ENCODE results near the gene ZNF862. TPM values are rescaled to one million over a fixed set of nuclear protein-coding genes. Genes with fewer than 3 reads are reported as not detected.

The ZNF862 gene
- total RNA-seq, 2 donors from 2014 or later: 8.7 to 9.7 TPM

DNA sequence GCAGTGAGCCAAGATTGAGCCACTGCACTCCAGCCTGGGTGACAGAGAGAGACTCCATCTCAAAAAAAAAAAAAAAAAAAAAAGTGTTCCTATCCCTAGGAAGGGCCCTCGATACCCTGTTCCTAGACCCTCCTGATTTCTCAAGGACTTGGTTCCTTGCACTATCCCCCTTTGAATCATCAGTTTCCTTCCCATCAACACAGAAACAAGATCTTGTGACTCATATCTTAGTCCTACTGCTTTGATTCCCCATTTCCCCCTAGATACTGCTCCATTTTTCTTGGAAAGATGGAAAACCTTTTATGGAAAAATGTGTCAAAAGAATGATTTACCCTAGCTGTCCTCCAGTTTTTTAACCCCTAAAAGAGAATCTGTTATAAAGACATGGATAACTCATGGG lies 1.7 kb upstream of the ZNF862 start:
- intact Hi-C loops (cut with DNase I): no loop called here
- ATAC-seq: no peak
- no peak for DNase-seq

DNA sequence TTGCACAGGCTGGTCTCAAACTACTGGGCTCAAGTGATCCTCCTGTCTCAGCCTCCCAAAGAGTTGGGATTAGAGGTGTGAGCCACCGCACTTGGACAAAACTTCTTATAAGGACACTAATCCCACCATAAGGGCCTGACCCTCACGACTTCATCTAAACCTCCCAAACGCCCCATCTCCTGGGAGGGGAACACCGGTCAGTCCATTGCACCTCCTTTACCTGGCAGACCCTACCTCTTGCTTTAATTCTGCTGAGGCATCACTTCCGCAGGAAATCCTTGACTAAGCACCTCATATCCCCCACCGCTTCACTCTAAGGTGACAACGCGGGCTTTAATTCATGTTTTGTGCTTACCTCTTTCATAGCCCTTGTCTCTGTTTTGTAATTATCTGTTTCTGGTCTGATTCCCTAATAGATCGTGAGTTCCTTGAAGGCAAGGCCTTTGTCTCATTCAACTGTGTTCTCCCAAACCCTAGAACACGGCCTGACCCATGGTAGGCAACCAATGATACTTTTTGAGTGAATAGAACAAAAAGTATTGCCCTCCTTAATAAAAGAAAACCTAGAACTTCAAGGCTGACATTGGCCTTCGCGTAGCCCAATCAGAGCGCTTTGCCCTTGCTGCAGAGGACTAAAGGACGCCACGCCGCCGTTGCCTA lies 481 bp upstream of the ZNF862 start:
- intact Hi-C loops (cut with DNase I): no loop called here
- no peak for ATAC-seq
- DNase-seq: no peak

DNA sequence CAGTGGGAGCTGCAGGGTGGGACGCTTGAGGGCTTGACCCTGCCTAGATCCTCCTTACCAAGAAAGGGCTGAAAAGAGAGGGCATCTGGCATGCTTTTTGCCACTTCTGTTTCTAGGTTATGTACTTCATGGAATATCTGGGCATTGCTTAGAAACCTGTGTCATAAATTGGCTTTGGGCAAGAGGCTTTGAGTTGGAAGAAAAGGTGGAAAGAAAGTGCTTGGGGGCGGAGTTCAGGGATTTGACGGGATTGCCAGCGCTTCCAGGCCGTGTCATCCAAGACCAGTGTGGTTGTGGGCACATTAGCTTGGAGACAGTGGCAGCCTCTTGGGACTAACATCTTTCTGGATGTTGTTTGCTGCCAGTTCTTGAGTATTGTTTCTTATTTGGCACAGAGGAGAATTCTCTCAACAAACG lies 825 bp downstream of the ZNF862 start:
- intact Hi-C loops (cut with DNase I): no loop called here
- ATAC-seq: peak in 1 of 2 donors; percentile 3
- DNase-seq: no peak

DNA sequence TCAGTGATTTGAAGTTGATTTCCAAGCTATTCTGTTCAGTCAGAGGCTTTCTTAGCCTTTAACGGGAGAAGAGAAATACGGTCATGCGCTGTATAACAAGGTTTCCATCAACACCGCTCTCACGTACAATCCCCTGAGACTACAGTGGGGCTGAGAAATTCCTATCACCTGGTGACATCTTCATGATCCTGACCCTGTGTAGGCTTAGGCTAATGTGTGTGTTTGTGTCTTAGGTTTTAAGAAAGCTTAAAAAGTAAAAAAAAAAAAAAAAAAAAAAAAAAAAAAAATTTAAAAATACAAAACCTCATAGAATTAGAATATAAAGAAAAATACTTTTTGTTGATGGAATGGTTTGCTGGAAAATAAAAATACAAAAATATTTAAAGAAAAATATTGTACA lies 1.8 kb downstream of the ZNF862 start:
- DNase-seq (no peak), ATAC-seq (no peak)
- intact Hi-C loops (cut with DNase I): no loop called here

DNA sequence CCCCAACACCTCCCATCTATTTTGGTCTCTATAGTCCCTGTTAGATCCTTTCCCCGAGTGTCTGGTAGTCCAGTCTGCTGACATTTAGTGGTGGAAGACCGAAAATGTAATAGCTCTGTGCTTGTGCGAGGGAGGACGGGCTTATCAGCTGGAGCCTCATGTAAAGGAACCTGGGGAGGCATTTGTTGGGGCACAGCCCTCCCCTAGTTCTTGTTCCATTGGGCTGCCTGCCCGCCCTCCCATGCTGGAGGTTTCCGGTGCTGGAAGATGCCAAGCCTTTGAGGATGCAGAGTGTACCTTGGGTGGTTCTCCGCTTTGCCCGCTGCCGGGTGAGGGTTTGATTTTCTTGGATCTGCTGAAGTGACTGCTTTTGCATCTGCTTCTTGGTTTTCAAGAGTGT lies 5.4 kb downstream of the ZNF862 start:
- DNase-seq: no peak
- no peak for ATAC-seq
- intact Hi-C loops (cut with DNase I): no loop called here

DNA sequence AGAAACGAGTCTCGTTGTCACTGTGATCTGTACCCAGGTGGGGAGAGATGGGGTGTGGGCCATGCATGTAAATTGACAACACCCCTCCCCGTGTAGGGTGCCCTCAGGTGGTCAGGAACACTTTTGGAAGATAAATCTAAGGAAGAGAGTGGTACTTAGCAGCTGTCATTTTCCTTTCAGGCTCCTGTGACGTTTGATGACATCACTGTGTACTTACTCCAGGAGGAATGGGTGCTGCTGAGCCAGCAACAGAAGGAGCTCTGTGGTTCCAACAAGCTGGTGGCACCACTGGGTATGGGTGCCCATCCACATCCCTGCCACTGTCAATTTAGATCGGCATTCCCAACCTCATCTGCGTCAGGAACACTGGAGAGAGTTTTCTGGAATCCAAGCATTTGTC lies 6.3 kb downstream of the ZNF862 start:
- DNase-seq (no peak), ATAC-seq (no peak)
- intact Hi-C loops (cut with DNase I): no loop called here

DNA sequence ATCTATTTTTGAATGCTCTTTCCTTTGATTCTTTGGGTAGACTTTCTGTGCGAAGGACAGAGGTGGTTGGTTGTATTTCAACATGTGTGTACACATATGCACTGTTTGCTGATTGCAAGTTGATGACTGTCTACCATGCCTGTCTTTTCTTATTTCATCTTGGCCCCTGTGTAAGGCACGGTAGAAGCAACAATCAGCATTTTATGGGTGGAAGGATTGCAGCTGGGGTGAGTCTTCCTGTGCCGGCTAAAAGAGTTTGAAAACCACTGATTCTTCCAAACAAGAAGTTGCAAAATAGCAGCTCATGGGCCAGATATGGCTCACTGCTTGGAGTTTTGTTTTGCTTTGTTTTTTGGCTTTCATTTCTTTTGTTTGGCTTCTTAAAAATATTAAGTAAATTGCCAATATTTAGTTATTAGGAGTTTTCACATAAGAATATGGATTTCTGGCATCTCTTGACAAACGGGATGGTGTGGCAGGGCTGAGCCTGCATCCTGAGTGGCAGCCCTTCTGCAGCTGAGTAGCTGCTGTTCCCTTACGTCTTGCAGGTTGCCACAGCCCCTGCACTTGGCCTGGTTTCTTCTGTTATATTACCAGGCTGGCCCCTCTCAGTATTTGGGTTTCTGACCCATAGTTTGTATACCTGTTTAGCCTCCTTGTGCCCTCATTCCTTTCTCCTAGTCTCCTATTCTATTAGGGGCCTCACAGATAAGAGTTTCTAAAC lies 7.2 kb downstream of the ZNF862 start:
- intact Hi-C loops (cut with DNase I): no loop called here
- DNase-seq: no peak
- ATAC-seq: peak in 1 of 2 donors; percentile 65

DNA sequence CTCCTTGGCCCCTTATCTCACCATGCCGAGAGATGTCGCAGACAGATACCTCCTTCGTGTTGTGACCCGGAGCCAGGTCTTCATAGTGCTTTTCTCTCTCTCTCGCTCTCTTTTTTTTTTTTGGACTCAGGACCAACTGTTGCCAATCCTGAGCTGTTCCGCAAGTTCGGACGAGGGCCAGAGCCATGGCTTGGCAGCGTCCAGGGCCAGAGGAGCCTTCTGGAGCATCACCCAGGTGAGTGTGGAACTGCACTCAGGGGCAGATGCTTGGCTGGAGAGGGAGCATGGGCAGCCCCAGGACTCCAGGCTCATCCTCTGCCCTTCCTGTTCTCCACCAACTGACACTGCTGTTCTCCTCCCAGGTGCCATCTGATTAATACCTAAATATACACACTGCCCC lies 7.8 kb downstream of the ZNF862 start:
- no peak for ATAC-seq
- intact Hi-C loops (cut with DNase I): no loop called here
- DNase-seq: no peak

DNA sequence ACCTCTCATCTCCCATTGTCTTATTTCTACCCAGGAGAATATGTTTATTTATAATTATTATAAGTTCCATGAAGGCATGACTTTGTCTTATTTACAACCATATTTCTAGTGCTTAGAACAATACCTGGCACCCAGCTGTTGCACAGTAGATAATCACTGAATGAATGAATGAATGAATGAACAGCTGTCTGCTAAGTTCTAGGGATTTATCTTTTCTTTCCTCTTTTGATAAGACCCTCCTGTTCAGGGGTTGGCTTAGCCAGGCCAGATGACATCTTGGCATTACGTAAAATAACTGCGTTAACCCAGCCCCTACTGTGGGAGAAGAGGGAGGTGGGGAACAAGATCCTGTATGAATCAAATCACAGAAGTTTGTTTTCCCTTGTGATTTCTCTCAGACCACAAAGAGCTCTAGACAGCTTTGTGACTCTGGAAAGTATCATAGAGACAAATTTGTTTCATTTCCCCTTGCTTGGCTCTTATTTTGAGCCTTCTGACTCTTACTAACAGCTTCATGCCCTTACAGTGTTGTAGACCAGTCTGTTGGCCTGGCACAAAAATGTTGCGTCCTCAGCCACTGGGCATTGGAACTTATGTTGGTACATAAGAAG lies 8.4 kb downstream of the ZNF862 start:
- ATAC-seq (no peak), DNase-seq (no peak)
- intact Hi-C loops (cut with DNase I): no loop called here

DNA sequence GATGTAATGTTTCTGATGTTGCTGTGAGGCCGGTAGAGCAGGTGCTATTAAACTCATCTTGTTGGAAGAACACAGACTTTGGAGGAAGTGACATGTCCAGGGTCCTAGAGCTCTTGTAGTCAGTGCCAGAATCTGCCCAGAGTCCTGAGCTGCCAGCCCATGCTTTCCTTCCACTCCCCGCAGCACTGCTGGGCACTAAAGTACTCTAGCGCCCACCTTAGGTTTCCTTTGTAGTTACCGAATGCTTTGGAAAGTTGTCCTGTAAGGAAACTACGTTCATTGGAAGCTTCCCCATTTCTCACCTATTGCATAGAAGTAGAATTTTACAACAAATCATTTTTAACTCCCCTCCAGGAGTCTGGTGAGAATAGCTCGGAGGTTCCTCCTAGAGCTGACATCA lies 11.0 kb downstream of the ZNF862 start:
- intact Hi-C loops (cut with DNase I): no loop called here
- no peak for DNase-seq
- ATAC-seq: no peak

DNA sequence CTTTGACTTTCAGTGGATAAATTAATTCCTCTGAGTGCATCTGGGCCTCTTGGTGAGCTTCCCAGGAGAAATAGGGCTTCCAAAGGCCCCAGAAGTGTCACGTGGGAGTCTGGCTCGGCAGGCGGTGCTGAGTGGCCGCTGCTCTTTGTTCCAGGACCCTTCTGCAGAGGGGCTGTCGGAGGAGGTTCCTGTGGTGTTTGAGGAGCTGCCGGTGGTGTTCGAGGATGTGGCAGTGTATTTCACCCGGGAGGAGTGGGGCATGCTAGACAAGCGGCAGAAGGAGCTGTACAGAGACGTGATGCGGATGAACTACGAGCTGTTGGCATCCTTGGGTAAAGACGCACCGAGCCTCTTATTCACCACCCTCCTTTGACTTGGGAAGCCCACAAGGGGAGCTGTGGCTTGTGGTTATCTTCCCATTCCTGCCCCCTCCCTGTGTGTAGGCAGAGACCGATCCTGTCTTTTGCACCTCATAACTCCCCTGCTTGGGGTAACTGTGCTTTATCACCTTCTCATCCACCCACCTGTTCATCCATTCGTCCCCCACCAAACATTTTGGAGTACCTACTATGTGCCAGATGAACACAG lies 11.9 kb downstream of the ZNF862 start:
- ATAC-seq (no peak), DNase-seq (no peak)
- intact Hi-C loops (cut with DNase I): no loop called here

DNA sequence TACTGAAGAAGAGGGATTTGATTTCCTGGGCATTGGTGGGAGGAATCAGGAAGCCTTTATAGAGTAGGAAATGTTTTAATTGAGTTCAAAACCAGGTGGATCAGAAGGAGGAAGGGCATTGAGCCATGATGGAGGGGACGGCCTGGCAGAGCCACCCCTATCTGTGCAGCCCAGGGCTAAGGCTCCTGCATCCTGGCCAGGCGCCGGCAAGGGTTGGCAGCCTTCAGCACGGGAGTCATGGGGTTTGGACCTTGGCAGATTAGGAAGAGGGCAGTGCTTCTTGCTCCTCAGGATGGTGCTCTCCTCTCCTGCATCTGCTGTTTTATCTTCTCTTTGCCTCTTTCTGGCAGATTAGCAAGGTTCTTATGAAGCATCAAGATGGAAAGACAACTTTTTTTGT lies 12.5 kb downstream of the ZNF862 start:
- intact Hi-C loops (cut with DNase I): no loop called here
- ATAC-seq (no peak), DNase-seq (no peak)

DNA sequence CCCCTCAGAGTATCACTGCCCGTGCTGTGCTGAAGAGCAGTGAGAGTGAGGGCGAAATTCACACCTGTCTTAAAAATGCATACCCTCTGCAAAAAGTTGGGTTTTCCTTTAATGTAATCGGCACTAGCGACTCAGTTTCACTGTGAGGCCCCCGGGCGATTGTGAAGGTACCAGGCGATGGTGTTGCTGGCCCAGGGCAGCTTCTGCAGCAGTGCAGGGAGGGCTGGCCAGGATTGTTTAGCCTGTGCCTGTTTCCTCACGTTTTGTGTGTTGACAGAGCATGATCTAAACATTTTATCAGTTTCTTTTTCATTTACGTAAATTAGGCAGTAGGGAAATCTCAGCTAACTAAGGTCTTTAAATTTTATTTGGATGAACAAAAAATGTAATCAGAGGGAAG lies 13.3 kb downstream of the ZNF862 start:
- intact Hi-C loops (cut with DNase I): no loop called here
- ATAC-seq (no peak), DNase-seq (no peak)

DNA sequence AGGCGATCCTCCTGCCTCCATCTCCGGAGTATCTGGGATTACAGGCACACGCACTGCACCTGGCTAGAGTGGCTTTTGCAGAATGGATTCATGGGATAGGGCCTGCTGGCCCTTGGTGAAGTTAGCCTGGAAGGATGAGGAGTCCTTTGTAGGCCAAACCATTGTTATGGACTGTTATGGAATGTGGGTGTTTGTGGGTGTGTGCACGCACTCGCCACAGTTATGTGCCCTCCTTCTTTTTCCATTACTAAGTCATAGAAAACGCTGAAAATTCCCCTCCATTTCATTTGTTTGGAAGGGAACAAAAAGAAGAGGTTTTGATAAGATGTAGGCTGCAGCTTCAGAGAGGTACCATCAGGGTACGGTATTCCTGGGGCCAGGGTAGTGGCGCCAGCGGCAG lies 15.0 kb downstream of the ZNF862 start:
- ATAC-seq: no peak
- intact Hi-C loops (cut with DNase I): no loop called here
- no peak for DNase-seq

DNA sequence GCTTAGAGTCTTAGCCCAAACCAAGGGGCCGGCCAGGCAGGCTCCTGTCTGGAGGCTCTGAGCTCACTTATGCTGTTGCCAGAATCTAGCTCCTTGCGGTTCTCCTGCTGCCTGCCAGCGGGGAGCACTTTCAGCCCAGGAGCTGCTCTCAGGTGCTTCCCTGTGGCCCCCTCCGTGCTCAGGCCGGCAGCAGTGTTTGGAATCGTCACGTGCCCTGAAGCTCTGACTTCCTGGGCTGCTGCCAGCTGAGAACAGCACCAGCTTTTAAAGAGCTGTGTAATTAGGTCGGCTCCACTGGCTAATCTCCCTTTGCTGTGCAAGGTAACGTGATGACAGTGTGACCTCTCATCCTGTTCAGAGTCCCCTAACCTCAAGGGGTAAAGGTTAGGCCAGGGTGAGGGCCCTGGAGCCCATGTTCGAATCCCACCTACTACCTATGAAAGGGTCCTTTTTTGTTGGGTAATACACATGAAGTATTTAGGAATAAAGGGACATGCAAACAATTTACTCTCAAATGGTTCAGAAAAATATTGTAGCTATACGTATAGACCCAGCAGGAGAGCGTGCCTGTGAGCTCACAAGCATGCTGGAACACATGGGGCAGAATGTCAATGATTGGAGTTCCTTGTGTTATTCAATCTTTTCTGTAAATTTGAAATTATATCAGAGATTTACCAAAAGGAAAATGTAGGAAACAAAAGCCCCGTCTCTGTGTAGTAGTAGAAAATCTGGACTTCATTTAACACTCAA lies 16.6 kb downstream of the ZNF862 start:
- DNase-seq (peak; percentile 73), ATAC-seq (peak; percentile 75 to 83)
- intact Hi-C loops (cut with DNase I): no loop called here

DNA sequence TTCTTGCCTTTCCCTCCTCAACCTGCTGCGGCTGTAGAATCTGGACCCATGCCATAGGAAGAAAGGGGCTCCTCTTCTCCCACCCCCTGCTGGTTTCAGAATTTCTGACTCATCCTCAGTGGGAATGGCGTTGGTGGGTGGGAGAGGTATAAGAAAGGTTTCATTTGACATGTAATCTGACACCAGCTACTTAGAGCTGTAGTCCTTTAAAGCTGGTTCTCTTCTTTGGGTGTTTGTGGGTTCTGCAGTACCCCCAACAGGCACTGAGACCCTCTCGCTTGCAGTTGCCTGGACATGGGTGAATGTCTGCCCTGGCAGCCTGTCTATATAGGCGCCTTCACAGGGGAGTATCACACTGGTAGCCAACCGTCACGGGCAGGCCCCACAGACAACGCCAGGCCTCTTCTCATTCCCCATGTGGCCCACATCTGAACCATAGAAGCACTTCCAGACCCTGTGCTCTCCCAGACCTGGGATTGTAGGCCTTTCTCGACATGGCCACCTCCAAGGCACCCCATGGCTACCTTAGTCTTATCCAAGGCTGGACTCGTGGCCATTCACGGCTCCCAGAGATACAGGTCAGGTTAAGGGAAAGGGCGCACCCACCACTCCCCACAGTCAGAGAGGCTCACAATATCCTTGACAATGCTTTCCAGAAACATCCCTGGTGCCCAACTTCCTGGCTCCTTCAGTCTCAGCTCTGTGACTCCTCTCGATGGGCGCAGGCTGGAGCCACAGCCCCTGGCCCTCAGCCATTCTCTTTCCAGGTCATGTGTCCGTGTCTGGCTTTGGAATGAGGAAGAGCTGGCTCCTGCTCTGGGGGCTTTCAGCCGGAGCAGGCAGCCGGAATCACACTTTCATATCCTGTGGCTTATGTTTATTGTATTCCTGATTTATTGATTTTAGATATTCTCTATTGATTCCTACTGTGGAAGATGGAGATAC lies 17.5 kb downstream of the ZNF862 start:
- ATAC-seq: peak; percentile 46 to 62
- intact Hi-C loops (cut with DNase I): no loop called here
- no peak for DNase-seq

DNA sequence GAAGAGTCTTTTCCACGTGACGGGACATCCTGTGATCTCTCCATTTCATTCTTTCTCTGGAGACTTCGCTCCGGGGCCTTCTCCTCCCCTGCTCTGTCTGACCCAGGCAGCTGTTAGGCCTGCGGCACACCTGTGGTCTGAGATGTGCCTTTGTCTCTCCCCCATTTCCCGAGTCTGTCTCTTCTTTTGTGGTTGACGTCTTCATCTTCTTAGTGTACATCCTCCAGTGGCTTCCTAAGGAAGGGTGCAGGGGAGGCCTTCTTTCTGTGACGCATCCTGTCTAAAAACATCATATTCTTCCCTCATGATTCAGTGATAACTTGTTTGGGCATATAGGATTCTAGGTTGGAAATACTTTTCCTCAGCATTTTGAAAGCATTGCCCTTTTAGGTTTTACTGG lies 18.4 kb downstream of the ZNF862 start:
- ATAC-seq (no peak), DNase-seq (no peak)
- intact Hi-C loops (cut with DNase I): no loop called here

DNA sequence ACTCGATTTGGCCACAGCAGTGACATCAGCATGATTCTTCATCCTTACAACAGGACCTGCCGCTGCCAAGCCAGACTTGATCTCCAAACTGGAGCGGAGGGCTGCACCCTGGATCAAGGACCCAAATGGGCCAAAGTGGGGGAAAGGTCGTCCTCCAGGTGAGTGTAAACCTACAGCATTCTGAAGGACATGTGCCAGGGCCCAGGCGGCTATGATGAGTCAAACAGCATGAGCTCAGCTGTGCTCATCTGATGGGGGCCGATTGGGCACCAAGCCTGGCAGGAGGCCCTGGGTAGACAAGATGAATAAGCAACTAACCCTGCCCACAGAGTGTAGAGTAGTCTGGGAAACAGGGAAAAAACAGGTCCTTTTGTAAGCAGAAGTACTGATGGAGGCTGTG lies 21.2 kb downstream of the ZNF862 start:
- intact Hi-C loops (cut with DNase I): no loop called here
- no peak for DNase-seq

DNA sequence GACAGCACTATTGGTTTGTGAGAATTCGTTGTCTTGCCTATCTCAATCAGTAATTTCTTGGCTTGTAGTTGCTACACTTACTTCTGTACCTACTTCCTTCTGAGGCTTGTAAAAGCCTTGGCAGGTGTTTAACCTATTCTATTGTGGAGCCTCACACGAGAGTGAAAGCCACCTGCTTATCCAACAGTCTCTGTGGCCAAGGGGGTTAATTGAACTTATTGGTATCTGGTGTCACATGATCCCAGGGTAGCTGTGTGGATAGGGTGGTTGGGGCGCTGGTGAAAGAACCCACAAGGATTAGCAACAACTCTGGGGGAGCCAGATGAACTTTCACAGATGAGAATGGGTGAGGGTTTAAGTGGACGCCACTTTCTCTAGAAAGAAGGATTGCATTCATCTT lies 21.7 kb downstream of the ZNF862 start:
- ATAC-seq: no peak
- intact Hi-C loops (cut with DNase I): no loop called here

More for the DNA sequence above, 21.2 kb downstream of the ZNF862 start:
- ATAC-seq: no peak

More for the DNA sequence above, 21.7 kb downstream of the ZNF862 start:
- no peak for DNase-seq

Data from left cardiac atrium (tissue), 4 donors.